K562 (cell line): ENCODE data around the gene AFDN.

Experiments used
- ARHGAP35 ChIP-seq: fragments of 450-650 bp; IDR thresholded peaks from 2 replicates; pipeline ENCODE4 v1.6.1; 2018; ENCODE audit not compliant: partially characterized antibody
- CTCF ChIP-seq, 3 experiments: IDR thresholded peaks in 2 of 3; conservative IDR thresholded peaks in 1 of 3; 2 replicates each; pipeline ENCODE4 v1.5.1; 2011 to 2012; ENCODE audit warnings: low read length in 3 of 3, mild to moderate bottlenecking in 3 of 3, control low read depth in 2 of 3, improper control_type of control experiment in 1 of 3, inconsistent platforms in 1 of 3, low read depth in 1 of 3, mixed read lengths in 1 of 3, moderate library complexity in 1 of 3; ENCODE audit not compliant: insufficient read depth in 2 of 3
- GTF2A2 ChIP-seq: IDR thresholded peaks from 2 replicates; pipeline ENCODE4 v1.6.1; 2016; ENCODE audit warnings: mild to moderate bottlenecking, missing genetic modification characterization, missing compliant biosample characterization
- HNRNPLL ChIP-seq: fragments of 200-400 bp; formaldehyde crosslinking; IDR thresholded peaks from 2 replicates; pipeline ENCODE4 v1.6.1; 2017; ENCODE audit warnings: low read length, low read depth, mild to moderate bottlenecking; ENCODE audit not compliant: poor library complexity, severe bottlenecking
- ZNF354B ChIP-seq: fragments of 250-450 bp; sonication (Bioruptor Pico); IDR thresholded peaks from 2 replicates; pipeline ENCODE4 v1.4.0; 2020
- ZNF830 ChIP-seq: fragments of 250-450 bp; sonication (Bioruptor Pico); IDR thresholded peaks from 2 replicates; pipeline ENCODE4 v1.5.0; 2021; ENCODE audit warnings: mild to moderate bottlenecking
- TF ChIP-seq, protein P1 (sequence below): sonication (generic); formaldehyde crosslinking; IDR thresholded peaks from 2 replicates; pipeline ENCODE4 v1.8.0; 2022; ENCODE audit warnings: mild to moderate bottlenecking, missing genetic modification reagents
- TF ChIP-seq, protein P2 (sequence below): sonication (generic); IDR thresholded peaks from 2 replicates; pipeline ENCODE4 v1.6.1; 2016

- TF ChIP-seq GTF2A2 (tag) (no peak), HNRNPLL (no peak), ZNF354B (CRISPR knock-in tag) (no peak), CTCF (IDR thresholded peaks at IDR 0.05 in 2 of 3, conservative IDR thresholded peaks at IDR 0.05 in 1 of 3; ENCODE audit: insufficient read depth in 2 of 3, low read depth in 1 of 3, low read length in 3 of 3) (no peak), ARHGAP35 (no peak), ZNF830 (CRISPR knock-in tag) (no peak)
- TF ChIP-seq, protein P1, sequence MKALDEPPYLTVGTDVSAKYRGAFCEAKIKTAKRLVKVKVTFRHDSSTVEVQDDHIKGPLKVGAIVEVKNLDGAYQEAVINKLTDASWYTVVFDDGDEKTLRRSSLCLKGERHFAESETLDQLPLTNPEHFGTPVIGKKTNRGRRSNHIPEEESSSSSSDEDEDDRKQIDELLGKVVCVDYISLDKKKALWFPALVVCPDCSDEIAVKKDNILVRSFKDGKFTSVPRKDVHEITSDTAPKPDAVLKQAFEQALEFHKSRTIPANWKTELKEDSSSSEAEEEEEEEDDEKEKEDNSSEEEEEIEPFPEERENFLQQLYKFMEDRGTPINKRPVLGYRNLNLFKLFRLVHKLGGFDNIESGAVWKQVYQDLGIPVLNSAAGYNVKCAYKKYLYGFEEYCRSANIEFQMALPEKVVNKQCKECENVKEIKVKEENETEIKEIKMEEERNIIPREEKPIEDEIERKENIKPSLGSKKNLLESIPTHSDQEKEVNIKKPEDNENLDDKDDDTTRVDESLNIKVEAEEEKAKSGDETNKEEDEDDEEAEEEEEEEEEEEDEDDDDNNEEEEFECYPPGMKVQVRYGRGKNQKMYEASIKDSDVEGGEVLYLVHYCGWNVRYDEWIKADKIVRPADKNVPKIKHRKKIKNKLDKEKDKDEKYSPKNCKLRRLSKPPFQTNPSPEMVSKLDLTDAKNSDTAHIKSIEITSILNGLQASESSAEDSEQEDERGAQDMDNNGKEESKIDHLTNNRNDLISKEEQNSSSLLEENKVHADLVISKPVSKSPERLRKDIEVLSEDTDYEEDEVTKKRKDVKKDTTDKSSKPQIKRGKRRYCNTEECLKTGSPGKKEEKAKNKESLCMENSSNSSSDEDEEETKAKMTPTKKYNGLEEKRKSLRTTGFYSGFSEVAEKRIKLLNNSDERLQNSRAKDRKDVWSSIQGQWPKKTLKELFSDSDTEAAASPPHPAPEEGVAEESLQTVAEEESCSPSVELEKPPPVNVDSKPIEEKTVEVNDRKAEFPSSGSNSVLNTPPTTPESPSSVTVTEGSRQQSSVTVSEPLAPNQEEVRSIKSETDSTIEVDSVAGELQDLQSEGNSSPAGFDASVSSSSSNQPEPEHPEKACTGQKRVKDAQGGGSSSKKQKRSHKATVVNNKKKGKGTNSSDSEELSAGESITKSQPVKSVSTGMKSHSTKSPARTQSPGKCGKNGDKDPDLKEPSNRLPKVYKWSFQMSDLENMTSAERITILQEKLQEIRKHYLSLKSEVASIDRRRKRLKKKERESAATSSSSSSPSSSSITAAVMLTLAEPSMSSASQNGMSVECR (CRISPR knock-in tag), result no peak
- TF ChIP-seq, protein P2, sequence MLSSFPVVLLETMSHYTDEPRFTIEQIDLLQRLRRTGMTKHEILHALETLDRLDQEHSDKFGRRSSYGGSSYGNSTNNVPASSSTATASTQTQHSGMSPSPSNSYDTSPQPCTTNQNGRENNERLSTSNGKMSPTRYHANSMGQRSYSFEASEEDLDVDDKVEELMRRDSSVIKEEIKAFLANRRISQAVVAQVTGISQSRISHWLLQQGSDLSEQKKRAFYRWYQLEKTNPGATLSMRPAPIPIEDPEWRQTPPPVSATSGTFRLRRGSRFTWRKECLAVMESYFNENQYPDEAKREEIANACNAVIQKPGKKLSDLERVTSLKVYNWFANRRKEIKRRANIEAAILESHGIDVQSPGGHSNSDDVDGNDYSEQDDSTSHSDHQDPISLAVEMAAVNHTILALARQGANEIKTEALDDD, result no peak
Observed at GRCh38 chr6:167960579-167960978, 133.9 kb downstream of the AFDN start.
